DND-41 (cell line): Measurements from ENCODE around the gene GDF11.

Experiments
- EZH2 ChIP-seq: IDR thresholded peaks from 3 replicates; pipeline ENCODE4 v1.6.1; 2012; ENCODE audit warnings: borderline replicate concordance, low read depth, mild to moderate bottlenecking, moderate library complexity, low read length, inconsistent platforms; ENCODE audit not compliant: severe bottlenecking
- TF ChIP-seq, protein P1 (sequence below): IDR thresholded peaks from 2 replicates; pipeline ENCODE4 v1.5.1; 2012; ENCODE audit warnings: borderline replicate concordance, low read length, moderate library complexity, mild to moderate bottlenecking; ENCODE audit not compliant: poor library complexity, severe bottlenecking; ENCODE audit errors: extremely low read depth

- TF ChIP-seq EZH2 = no peak
- TF ChIP-seq, protein P1, sequence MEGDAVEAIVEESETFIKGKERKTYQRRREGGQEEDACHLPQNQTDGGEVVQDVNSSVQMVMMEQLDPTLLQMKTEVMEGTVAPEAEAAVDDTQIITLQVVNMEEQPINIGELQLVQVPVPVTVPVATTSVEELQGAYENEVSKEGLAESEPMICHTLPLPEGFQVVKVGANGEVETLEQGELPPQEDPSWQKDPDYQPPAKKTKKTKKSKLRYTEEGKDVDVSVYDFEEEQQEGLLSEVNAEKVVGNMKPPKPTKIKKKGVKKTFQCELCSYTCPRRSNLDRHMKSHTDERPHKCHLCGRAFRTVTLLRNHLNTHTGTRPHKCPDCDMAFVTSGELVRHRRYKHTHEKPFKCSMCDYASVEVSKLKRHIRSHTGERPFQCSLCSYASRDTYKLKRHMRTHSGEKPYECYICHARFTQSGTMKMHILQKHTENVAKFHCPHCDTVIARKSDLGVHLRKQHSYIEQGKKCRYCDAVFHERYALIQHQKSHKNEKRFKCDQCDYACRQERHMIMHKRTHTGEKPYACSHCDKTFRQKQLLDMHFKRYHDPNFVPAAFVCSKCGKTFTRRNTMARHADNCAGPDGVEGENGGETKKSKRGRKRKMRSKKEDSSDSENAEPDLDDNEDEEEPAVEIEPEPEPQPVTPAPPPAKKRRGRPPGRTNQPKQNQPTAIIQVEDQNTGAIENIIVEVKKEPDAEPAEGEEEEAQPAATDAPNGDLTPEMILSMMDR = no peak
Observed at GRCh38 chr12:55703288-55703687, 39.6 kb upstream of the GDF11 start.
